Fibroblast of skin of abdomen (primary cell): Measurements from ENCODE around the gene CCDC170. TPM values are rescaled to one million over a fixed set of nuclear protein-coding genes. Genes with fewer than 3 reads are reported as not detected.
"Not testable (repeated sequence)": the region's sequence is repeated elsewhere in the genome, so short reads cannot be mapped to it uniquely, and the experiment has no call there.

Experiments used
- DNase-seq: peaks from one replicate; pipeline ENCODE4 v3.0.0-alpha.2; 2013
- polyA plus RNA-seq, 2 experiments: library from polyadenylated mRNA; unstranded; fragments of 120-200 nt; gene quantifications; one replicate each; pipeline ENCODE4 v1.2.1, GENCODE V29; 2013; ENCODE audit not compliant: insufficient read length in 2 of 2

The CCDC170 gene
- 0.82 TPM for polyA plus RNA-seq (2013, experiment 1 of 2; ENCODE audit: insufficient read length)
- polyA plus RNA-seq (2013, experiment 2 of 2; ENCODE audit: insufficient read length) = 0.56 TPM

- DNase-seq = peak; percentile 6
Observed at GRCh38 chr6:151493804-151494234, at the start of gene CCDC170. CCDC170 (plus strand) TSS chr6:151494017; CDS start chr6:151494129, 112 bp downstream.

- peak; percentile 88 for DNase-seq
Observed at GRCh38 chr6:151445482-151445881, 48.3 kb upstream of the CCDC170 start.

DNA sequence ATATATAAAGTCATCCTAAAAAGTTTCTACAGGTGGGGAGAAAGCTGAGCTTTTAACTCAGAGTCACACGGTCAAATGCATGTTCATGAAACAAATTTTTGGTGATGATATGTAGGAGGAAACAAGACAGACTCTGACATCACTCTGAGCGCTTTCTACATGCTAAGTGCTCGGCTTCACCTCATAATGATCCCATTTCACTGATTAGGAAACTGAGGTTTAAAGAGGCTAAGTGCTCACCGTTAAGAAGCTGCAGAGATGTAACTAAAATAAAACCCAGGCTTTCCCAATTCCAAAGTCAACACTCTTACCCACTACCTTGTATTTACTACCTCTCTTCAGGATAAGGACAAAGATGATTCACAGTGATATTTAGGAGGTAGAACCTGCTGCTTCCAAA lies 46.6 kb upstream of the CCDC170 start:
- no peak for DNase-seq

DNA sequence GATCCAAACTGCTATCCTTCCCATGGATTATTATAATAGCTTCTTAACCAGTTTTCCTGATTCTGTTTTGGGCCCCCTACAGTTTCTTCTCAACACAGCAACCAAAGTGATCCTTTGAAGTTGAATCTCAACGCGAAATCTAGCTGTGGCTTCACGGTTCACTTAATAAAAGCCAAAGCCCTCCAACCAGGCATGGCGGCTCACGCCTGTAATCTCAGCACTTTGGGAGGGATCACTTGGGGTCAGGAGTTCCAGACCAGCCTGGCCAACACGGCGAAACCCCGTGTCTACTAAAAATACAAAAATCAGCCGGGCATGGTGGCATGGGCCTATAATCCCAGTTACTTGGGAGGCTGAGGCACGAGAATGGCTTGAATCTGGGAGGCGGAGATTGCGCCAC lies 45.2 kb upstream of the CCDC170 start:
- DNase-seq = no peak

DNA sequence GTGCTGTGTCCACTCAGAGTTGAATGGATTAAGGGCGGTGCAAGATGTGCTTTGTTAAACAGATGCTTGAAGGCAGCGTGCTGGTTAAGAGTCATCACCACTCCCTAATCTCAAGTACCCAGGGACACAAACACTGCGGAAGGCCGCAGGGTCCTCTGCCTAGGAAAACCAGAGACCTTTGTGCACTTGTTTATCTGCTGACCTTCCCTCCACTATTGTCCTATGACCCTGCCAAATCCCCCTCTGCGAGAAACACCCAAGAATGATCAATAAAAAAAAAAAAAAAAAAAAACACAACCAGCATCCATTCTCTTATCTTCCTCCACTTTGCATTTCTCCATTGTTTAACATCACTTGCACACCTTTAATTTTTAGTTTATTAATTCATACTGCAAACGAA lies 42.9 kb upstream of the CCDC170 start:
- DNase-seq = not testable (repeated sequence)

- DNase-seq = no peak
Observed at GRCh38 chr6:151451417-151451949, 42.3 kb upstream of the CCDC170 start.

- DNase-seq = peak; percentile 100
Observed at GRCh38 chr6:151451950-151452749, 41.7 kb upstream of the CCDC170 start, which contains the start of gene RMND1. RMND1 (minus strand) TSS chr6:151452126; CDS start chr6:151445811, 6,315 bp downstream.

DNA sequence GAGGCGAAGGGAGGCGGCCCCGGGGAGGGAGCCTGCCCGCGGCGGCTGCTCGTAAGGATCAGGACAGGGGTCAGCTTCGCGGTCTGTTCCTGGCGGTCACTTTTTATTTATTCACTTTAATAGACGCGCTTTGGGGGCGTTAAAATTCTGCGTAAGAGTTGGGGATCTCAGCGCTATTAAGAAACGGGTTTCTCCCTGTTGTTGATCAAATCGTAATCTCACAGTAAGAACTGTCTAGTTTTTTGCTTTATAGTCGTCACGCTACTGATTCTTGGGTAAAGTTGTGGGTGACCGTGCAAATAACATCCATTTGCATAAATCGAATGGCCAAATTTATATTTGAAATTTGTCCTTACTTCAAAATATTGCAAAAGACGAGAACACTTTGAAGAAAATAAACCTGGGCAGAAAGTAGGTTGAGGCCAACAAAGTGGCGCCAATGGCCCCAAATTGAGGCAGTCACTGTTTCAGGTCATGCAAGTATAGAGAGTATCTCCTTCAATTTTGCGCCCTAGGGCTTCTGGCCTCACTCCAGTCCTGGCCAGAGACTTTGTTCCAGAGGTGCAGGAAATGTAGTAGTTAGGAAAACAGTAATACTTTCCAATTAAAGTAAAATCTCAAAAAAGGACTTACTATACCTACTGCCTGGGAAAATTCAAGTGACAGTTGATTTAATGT lies 40.9 kb upstream of the CCDC170 start:
- no peak for DNase-seq

DNA sequence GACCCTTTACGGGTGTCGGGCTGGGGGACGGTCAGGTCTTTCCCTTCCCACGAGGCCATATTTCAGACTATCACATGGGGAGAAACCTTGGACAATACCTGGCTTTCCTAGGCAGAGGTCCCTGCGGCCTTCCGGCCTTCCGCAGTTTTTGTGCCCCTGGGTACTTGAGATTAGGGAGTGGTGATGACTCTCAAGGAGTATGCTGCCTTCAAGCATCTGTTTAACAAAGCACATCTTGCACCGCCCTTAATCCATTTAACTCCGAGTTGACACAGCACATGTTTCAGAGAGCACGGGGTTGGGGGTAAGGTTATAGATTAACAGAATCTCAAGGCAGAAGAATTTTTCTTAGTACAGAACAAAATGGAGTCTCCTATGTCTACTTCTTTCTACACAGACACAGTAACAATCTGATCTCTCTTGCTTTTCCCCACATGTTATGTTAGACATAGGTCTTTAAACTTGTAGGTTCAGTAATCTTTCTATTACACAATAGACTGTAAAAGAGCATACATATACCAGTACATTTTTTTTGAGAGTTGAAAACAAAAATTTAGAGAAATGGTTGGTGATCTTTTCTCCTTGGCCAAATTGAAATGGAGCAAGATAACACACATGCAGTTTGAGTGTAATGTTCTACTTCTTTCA lies 37.9 kb upstream of the CCDC170 start:
- DNase-seq = not testable (repeated sequence)

DNA sequence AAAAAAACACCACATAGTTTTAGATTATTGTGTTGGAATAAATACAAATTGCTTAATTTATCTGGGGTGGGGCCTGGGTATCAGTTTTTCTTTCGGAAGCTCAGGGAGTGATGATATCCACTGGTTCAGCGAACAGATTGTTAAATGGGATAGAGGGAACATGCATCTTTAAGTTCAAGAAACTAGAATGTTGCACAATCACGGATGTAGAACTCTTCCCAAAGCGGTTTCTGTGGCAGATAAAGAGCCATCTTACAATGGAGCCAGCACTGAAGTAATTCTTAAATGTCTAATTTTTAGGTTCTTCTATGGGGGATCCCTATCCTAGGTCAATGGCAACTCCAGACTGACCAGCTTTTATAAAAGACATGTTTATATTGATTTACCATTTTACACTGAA lies 32.1 kb upstream of the CCDC170 start:
- DNase-seq = no peak

- no peak for DNase-seq
Observed at GRCh38 chr6:151464702-151465101, 29.1 kb upstream of the CCDC170 start.

DNA sequence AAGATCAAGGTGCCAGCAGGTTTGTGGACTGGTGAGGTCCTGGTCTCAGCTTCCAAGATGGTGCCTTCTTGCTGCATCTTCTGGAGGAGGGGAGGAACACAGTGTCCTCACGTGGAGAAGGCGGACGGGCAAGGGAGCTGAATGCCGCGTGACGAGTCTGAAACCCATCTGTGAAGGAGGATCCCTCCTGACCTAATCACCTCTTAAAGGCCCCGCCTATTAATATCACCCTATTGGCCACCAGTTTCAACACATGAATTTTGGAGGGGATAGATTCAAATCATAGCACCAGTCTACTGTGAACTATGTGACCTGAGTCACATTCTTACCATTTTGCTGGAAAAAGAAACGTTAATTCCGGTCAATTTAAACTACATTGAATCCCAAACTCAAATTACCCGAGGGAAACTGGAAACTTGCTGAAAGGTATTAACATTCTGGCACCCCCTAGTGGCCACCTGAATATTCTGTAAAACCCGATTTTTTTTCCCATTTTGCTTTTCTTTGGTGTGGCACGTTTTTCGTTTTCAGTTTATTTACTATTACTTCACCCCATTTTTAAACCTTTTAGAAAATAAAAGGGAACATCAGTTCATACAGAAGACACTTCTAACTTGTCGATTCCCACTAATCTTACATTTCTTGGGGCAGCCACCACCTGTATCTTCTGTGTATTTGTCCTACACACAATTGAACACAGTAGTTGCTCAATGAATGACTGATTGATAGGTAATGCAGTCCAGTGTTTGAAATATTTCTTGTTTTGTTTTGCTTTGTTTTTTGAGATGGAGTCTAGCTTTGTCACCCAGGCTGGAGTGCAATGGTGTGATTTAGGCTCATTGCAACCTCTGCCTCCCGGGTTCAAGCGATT lies 17.9 kb upstream of the CCDC170 start:
- peak; percentile 48 for DNase-seq

DNA sequence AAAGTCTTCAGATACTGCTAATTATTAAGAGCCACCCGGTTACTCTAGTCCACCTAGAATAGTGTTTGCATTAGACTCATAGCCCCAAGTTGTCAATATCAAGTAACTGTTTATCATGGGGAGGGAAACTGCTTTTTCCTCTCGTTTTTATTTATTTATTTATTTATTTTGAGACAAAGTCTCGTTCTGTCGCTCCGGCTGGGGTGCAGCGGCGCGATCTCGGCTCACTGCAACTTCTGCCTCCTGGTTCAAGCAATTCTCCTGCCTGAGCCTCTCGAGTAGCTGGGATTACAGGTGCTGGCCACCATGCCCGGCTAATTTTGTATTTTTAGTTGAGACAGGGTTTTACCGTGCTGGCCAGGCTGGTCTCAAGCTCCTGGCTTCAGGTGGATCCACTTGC lies 16.1 kb upstream of the CCDC170 start:
- no peak for DNase-seq

GRCh38 chr6:151478670-151479069 lies 15.1 kb upstream of the CCDC170 start:
- DNase-seq = no peak

DNA sequence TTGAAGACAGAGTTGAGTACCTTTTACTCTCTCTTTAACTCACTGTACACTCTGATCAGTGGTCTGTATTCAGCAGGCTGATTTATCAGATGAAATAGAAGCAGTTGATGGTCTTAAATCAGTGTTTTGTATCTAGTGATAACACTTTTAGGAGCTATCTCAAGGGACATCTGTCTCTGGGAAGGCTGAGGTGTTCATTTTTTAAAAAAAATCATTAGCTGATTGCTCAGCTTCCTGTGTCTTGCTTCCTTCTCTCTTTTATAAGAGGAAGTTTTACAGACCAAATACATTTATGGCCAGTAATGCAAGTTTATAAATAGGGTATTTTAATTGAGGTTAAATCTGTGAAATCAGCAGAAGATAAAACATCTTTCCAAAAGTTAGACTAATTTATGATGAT lies 12.0 kb upstream of the CCDC170 start:
- DNase-seq = no peak

GRCh38 chr6:151482290-151482689 lies 11.5 kb upstream of the CCDC170 start:
- DNase-seq = peak; percentile 55

DNA sequence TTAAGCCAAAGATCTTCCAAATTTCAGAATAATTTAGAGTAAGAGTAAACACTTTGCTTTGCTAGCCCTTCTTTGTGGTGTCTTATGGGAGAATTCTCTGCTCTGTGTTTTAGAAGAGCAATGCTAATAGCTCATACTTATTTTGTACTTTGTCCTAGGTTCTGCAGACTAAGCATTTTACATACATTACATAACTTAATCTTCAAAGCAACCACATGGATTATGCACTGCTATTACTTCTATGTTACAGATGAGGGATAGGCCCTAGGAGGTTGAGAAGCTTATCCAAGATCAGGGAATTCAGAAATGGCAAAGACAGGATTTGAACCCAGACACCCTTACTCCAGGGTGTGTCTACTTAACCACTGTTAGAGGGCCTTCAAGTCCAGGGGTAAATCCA lies 9.8 kb upstream of the CCDC170 start:
- DNase-seq = no peak

GRCh38 chr6:151488226-151488625 lies 5.6 kb upstream of the CCDC170 start:
- DNase-seq = peak; percentile 29

DNA sequence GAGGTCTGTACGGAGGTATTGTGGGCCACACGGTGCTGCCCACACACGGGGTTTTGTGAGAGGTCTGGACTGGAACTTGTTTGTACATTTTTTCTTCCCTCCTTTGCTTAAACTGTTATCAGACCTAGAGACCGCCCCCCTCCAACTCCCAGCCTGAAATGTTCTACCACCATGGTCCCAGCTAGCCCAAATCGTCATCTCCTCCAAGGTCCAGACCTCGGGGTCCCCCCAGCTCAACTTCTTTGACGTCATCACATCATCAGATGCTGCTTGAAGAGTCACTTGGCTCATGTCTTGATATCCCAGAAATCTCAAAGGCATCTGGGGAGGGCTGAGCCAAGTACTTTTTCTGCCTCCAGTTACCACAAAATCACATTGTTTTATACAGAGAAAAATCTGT lies 2.8 kb upstream of the CCDC170 start:
- no peak for DNase-seq

DNA sequence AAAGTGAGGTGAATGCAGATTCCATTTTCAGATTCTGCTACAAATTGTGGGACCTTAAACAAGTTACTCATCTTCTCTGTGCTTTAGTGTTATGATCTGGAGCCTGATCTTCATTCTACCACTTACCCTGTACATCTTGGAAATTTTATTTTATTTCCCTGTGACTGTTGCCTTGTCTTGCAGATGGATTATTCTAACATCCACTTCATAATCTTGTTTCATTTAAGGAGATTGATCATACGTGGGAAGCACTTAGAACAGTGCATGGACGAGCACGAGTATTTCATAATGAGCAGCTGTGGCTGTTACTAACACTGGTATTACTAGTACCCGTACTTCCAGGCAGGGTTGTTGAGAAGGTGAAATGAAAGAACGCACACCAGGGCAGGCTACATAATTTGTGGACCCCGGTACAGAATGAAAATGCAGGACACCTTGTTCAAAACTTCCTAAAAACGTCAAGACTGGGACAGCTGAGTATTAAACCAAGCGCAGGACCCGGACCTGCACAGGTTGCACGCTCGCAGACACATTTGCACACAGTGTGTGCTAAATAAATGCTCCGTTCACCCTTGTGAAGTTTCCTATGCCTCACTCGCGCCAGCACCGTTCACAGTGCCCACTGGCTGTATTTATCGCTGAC lies 535 bp upstream of the CCDC170 start:
- DNase-seq = no peak

DNA sequence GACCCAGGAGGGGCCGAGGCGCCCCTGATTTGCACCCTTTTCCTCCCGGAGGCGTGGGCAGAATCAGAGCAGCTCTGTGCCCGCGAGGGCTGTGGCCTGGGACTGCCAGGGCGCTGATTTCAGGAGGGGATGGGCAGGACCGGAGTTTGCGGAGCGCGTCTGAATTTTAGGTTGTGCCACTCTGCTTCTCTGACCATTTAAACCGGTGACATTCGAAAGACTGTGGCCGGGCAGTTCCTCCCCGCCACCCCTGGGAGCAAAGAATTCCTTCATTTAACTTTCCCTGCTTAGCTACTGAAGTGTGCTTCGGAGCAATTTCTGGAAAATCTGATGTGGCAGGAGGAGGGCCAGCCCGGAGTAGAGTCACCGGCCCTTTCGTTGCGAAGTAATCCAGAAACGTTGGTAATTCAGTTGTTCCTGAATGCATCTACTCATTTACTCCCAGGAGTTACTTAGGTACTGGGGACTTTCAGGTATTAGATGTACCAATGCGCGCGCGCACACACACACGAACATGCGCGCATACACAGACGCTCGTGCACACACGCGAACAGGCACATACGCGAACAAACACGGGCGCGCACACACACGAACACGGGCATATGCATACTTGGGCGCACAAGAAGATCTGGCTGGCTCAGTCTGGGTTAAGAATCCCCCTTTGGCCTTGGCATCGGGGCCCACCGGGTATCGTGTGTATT lies 568 bp downstream of the CCDC170 start:
- DNase-seq = peak; percentile 49
